OCI-M2 (cell line): ENCODE data around the gene CCN5.

ENCODE experiments used
- DNase-seq: peaks from one replicate; lab custom pipeline; 2025; ENCODE audit not compliant: unreplicated experiment; lab: John Stamatoyannopoulos, UW

The CCN5 gene

GRCh38 chr20:44735816-44736169 lies 20.6 kb downstream of the CCN5 start:
- DNase-seq = no peak

DNA sequence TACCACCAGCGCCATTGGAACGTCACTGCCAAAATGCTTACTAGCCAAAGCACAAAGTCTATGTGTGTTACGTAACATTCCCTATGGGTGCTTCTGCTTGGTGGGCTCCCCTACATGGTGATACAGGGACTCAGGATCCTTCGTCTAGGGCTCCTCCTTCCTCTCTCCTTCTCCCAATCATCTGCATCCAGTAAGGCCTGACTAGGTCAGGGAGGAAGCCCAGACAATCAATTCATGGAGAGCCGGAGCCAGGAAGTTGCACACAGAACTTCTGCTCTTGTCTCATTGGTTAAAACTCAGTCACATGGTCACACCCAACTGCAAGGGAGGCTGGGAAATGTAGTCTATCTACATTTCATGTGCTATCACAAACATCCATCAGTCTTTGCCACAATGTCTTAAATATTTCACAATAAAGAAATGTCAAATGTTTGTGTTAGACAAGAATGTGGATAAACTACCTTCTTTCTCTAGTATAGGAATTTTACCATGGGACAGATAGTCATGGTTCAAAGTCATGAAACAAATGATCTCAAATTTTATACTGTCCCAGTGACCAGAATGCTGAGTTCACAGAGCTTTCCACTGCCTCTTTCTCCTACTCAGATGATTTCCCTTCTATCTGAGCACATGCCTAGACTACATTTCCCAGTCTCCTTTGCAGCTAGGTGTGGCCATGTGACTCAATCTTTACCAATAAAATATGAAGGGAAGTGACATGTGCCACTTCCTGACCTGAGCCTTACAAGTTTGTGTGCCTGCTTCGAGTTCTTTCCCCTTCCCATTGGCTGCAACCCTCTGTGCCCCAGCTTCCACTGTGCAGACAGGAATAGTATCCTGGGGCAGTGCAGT lies 21.2 kb downstream of the CCN5 start:
- no peak for DNase-seq

DNA sequence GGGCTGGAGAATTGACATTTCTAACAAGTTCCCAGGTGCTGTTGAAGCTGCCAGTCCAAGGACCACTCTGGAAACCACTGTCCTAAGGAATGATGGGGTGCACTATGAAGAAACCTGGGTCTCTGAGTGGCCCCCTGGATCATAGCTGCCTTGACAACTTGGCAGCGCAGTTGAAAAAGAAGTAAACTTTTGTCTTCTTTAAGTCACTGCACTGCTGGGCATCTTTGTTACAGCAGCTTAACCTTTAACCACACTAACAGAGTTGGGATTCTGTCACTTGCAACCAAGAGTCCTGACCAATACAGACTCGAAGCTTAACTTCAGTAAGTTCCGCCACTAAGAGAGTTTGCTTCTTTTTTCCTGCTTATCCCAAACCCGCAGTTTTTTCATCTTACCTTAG lies 21.9 kb downstream of the CCN5 start:
- no peak for DNase-seq

DNA sequence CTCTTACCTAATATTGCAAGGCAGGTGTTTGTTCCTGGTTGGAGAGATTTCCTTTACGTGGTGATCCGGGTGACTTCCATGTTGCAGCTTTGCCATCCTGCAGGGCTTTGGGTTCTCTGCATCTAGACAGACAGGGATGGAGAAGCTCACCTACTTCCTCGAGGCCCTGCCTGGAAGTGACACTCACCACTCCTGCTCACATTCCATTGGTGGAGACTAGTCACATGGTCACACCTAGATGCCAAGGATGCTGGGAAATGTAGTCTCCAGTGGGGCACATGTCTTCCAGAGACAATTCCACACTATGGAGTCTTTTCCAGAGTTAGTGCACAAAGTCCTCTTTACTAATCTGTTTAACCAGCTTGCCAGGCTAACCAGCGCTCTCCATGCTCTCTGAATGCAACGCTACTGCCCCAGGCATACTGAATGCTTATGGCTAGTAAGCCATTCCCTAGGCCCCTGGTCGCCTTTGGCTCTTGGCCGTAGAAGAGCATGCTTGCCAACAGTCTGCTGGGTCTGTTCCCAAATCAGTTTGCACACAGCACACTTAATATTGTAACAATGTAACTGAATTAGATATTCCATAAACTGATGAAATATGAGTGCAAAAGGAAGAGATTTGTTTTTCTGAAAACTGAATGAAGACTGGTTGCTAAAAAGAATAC lies 23.8 kb downstream of the CCN5 start:
- DNase-seq = no peak

- DNase-seq = no peak
Measured at GRCh38 chr20:44739942-44740341, 24.8 kb downstream of the CCN5 start.

- DNase-seq = no peak
Measured at GRCh38 chr20:44742304-44743079, 27.3 kb downstream of the CCN5 start.

DNA sequence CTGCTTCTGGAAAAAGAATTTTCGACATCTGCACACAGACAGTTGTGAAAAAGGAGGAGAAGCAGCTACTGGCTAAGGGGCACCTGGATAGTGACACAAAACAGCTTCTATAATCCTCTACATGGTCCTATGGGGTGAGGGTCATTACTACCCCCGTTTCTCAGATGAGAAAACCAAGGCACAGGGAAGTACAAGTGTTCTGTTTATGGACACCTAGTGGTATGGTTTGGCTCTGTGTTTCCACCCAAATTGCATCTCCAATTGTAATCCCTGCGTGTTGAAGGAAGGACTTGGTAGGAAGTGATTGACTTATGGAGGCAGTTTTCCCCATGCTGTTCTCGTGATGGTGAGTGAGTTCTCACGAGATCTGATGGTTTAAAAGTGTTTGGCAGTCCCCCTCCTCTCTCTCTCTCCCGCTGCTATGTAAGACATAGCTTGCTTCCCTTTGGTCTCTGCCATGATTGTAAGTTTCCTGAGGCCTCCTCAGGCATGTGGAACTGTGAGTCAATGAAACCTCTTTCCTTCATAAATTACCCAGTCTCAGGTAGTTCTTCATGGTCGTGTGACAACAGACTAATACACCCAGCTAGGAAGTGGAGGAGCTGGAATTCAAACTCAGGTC lies 28.0 kb downstream of the CCN5 start:
- DNase-seq = no peak

- DNase-seq = no peak
Measured at GRCh38 chr20:44743916-44744655, 28.9 kb downstream of the CCN5 start.

- DNase-seq = no peak
Measured at GRCh38 chr20:44745122-44745597, 30.0 kb downstream of the CCN5 start.

- no peak for DNase-seq
Measured at GRCh38 chr20:44745598-44746366, 30.6 kb downstream of the CCN5 start, which contains the start of gene KCNK15. Gene KCNK15, plus strand, starts transcription at chr20:44745865. Its CDS starts 46 bp downstream, at chr20:44745911.

DNA sequence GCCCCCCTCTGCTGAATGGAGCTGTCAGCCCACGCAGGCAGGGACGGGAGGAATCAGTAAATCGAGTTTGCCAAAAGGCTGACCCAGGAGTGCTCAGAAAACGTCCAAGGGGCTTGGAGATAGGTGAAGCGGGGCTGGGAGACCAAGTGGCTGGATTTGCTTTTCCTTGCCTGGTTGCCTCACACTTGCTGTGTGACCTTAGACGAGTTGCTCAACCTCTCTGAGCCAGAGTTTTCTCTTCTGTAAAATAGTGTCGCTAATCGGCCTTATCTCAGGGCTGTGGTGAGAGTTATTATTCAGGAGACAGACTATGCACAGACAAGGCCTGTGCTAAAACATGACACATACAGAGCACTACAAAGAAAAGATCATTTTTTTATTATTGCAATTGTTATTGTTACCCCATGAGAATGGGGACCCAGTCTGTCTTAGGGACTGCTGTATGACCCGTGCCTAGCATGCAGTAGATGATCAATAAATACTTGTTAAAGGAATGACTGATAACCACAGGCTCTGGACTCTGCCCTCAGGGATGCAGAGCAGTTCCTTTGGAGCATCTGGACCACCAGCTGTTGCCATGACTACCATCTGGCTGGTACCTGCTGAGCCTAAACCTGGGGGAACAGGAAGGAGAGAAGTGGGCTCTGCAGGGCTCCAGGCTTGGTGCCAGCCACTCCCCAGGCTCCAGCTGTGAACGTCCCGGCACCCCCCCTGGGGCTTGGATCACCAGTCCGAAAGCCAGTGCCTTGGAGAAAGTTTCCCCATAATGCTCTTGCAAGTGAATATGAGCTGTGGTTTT lies 31.4 kb downstream of the CCN5 start:
- DNase-seq = no peak

- DNase-seq = peak; percentile 27
Measured at GRCh38 chr20:44747166-44748004, 32.2 kb downstream of the CCN5 start.

DNA sequence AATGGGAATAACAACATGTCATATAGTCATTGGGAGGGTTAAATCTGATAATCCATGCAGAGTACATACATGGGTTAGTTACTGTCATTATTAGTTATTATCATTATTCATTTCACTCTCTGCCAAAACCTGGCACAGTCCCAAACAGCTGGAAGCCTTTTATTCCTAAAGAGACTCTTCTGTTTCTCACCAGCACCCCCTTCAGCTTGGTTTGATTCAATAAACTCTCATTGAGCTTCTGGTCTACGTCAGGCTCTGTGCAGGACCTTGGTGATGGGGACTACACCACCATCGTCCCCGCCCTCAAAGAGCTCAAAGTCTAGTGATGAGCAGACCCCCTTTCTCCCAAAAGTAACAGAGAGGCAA lies 32.8 kb downstream of the CCN5 start:
- DNase-seq = no peak

- no peak for DNase-seq
Measured at GRCh38 chr20:44750081-44750805, 35.1 kb downstream of the CCN5 start.

DNA sequence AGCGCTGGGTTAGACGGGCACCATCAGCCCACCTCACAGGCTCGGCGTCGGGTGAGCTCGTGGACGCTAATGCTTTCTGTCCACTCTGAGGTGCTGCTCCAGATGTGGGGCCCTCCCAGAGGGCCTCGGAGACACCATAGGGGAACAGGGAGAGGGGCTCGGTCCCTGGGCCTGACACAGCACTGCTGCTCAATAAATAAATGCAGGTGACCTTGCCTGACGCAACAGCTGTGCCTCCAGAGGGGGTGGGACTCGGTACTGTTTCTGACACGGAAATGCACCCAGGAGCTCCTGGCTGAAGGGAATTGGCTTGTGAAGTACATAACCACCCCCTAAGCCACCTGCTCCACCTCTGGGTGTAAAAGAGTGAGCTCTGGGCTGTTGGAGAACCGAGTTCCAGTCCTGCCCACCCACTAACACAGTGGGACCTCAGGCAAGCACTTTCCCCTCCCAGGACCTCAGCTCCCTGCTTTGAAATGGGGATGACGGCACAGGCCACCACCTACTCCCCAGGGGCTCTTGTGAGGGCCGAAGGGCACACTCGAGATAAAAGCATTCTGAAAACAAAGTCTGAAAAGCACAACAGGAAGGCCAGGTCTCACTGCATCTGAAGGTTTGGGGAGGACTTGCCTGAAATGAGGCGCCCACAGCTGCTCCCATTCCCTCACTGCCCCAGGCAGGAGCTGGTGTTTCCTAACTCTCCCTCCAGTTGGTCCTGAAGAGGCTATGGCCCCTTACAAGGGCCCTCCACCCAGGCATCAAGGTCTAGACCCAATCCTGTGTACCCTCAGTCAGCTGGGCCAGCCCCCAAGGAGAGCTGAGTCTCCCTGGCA lies 37.1 kb downstream of the CCN5 start:
- no peak for DNase-seq

- DNase-seq = no peak
Measured at GRCh38 chr20:44754554-44754953, 39.4 kb downstream of the CCN5 start.
